NCI-H146 treated with DMSO at 0.1 percent for 48 hours (cell line): ENCODE measurements around the gene UNC5B.

Source experiments
- DNase-seq: peaks from one replicate; lab custom pipeline; 2025; ENCODE audit not compliant: unreplicated experiment; lab: John Stamatoyannopoulos, UW

Gene UNC5B

GRCh38 chr10:71338728-71339495 is 126.5 kb downstream of the UNC5B start:
- no peak for DNase-seq

- peak; percentile 56 for DNase-seq
Observed at GRCh38 chr10:71339796-71340589, 127.6 kb downstream of the UNC5B start.

- no peak for DNase-seq
Observed at GRCh38 chr10:71342573-71343391, 130.4 kb downstream of the UNC5B start.

- DNase-seq: no peak
Observed at GRCh38 chr10:71343392-71343773, 131.0 kb downstream of the UNC5B start.

GRCh38 chr10:71344154-71344925 is 132.0 kb downstream of the UNC5B start:
- no peak for DNase-seq

GRCh38 chr10:71344993-71345480 is 132.7 kb downstream of the UNC5B start:
- no peak for DNase-seq

- DNase-seq: no peak
Observed at GRCh38 chr10:71345694-71346093, 133.3 kb downstream of the UNC5B start.

GRCh38 chr10:71346731-71347130 is 134.4 kb downstream of the UNC5B start:
- no peak for DNase-seq

- DNase-seq: peak; percentile 39
Observed at GRCh38 chr10:71347587-71348395, 135.4 kb downstream of the UNC5B start.

GRCh38 chr10:71348850-71349249 is 136.5 kb downstream of the UNC5B start:
- DNase-seq: no peak

GRCh38 chr10:71349406-71349805 is 137.0 kb downstream of the UNC5B start:
- DNase-seq: no peak

GRCh38 chr10:71351087-71351486 is 138.7 kb downstream of the UNC5B start:
- DNase-seq: no peak

GRCh38 chr10:71351628-71352319 is 139.4 kb downstream of the UNC5B start:
- DNase-seq: no peak
